ENCODE results near the gene HPS4. TPM values are rescaled to one million over a fixed set of nuclear protein-coding genes. Genes with fewer than 3 reads are reported as not detected.

The HPS4 gene
- total RNA-seq, 1 experiment from 2014 or later, result 48.1 TPM

DNA sequence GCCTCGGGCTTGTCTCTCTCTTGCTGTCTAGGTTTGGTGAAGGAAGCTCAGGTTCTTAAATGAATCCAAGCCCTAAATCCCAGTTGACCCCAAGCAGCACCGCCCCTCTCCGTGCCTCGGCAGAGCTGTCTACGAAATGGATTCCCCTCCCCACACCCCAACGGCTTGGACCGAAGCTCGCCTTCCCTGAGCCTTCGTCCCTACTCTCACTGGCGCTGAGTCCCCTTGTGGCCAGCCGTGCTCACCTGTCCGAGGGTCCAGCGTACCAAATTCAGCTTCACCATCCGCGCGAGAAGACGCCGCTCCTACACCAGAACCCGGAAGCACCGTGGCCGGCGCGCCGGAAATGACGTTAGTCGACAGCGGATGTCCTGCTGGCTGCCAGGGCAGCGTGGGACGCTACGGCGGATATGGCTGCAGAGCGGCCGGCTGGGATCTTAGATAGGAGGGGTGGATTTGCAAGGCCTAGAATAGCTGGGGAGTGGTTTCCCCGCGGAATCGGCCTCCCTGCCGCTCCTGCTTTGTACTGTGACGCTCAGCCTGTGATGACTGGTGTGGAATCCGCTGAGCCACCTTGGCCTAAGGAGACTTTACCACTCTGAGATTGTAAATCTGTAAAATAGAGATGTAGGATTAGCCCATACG is 28.7 kb upstream of the HPS4 start, which contains the start of gene TFIP11 (continued):
- TF ChIP-seq ZNF281 (CRISPR knock-in tag; IDR thresholded peaks at IDR 0.05) (no peak), ZNF423 (CRISPR knock-in tag; IDR thresholded peaks at IDR 0.05) (no peak), SOX15 (CRISPR knock-in tag; IDR thresholded peaks at IDR 0.05) (no peak), NFATC4 (CRISPR knock-in tag; IDR thresholded peaks at IDR 0.05) (no peak), GABPB1 (CRISPR knock-in tag; IDR thresholded peaks at IDR 0.05) (peak; percentile 91), ESRRA (CRISPR knock-in tag; IDR thresholded peaks at IDR 0.05; ENCODE audit: borderline replicate concordance) (no peak), KAT7 (CRISPR knock-in tag; IDR thresholded peaks at IDR 0.05; ENCODE audit: borderline replicate concordance) (peak; percentile 83; the same call in 1 of the 2 replicates), FOXP4 (CRISPR knock-in tag; IDR thresholded peaks at IDR 0.05) (0 out of 2 replicates have a peak, but pooled peaks have one; percentile 34), FOXP1 (CRISPR knock-in tag; IDR thresholded peaks at IDR 0.05; ENCODE audit: borderline replicate concordance) (peak; percentile 88; the same call in 1 of the 2 replicates), ATF2 (CRISPR knock-in tag; IDR thresholded peaks at IDR 0.05; ENCODE audit: borderline replicate concordance, low read depth) (no peak), FOXK1 (CRISPR knock-in tag; IDR thresholded peaks at IDR 0.05) (peak; percentile 98), OVOL2 (CRISPR knock-in tag; IDR thresholded peaks at IDR 0.05; ENCODE audit: borderline replicate concordance) (no peak), ZNF317 (CRISPR knock-in tag; IDR thresholded peaks at IDR 0.05; ENCODE audit: borderline replicate concordance, low read depth) (no peak), ZNF232 (CRISPR knock-in tag; IDR thresholded peaks at IDR 0.05) (no peak; the same call in 1 of the 2 replicates), ETV6 (CRISPR knock-in tag; IDR thresholded peaks at IDR 0.05) (peak; percentile 92), ZBTB21 (CRISPR knock-in tag; IDR thresholded peaks at IDR 0.05; ENCODE audit: borderline replicate concordance) (0 out of 2 replicates have a peak, but pooled peaks have one; percentile 34), ZNF219 (CRISPR knock-in tag; IDR thresholded peaks at IDR 0.05; ENCODE audit: borderline replicate concordance) (no peak)
- TF ChIP-seq, protein P1, sequence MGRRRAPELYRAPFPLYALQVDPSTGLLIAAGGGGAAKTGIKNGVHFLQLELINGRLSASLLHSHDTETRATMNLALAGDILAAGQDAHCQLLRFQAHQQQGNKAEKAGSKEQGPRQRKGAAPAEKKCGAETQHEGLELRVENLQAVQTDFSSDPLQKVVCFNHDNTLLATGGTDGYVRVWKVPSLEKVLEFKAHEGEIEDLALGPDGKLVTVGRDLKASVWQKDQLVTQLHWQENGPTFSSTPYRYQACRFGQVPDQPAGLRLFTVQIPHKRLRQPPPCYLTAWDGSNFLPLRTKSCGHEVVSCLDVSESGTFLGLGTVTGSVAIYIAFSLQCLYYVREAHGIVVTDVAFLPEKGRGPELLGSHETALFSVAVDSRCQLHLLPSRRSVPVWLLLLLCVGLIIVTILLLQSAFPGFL (CRISPR knock-in tag; IDR thresholded peaks at IDR 0.05; ENCODE audit: borderline replicate concordance), result no peak
- TF ChIP-seq, protein P2, sequence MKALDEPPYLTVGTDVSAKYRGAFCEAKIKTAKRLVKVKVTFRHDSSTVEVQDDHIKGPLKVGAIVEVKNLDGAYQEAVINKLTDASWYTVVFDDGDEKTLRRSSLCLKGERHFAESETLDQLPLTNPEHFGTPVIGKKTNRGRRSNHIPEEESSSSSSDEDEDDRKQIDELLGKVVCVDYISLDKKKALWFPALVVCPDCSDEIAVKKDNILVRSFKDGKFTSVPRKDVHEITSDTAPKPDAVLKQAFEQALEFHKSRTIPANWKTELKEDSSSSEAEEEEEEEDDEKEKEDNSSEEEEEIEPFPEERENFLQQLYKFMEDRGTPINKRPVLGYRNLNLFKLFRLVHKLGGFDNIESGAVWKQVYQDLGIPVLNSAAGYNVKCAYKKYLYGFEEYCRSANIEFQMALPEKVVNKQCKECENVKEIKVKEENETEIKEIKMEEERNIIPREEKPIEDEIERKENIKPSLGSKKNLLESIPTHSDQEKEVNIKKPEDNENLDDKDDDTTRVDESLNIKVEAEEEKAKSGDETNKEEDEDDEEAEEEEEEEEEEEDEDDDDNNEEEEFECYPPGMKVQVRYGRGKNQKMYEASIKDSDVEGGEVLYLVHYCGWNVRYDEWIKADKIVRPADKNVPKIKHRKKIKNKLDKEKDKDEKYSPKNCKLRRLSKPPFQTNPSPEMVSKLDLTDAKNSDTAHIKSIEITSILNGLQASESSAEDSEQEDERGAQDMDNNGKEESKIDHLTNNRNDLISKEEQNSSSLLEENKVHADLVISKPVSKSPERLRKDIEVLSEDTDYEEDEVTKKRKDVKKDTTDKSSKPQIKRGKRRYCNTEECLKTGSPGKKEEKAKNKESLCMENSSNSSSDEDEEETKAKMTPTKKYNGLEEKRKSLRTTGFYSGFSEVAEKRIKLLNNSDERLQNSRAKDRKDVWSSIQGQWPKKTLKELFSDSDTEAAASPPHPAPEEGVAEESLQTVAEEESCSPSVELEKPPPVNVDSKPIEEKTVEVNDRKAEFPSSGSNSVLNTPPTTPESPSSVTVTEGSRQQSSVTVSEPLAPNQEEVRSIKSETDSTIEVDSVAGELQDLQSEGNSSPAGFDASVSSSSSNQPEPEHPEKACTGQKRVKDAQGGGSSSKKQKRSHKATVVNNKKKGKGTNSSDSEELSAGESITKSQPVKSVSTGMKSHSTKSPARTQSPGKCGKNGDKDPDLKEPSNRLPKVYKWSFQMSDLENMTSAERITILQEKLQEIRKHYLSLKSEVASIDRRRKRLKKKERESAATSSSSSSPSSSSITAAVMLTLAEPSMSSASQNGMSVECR (CRISPR knock-in tag; IDR thresholded peaks at IDR 0.05; ENCODE audit: borderline replicate concordance), result peak; percentile 92; the same call in 1 of the 2 replicates
- TF ChIP-seq, protein P3, sequence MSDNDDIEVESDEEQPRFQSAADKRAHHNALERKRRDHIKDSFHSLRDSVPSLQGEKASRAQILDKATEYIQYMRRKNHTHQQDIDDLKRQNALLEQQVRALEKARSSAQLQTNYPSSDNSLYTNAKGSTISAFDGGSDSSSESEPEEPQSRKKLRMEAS (CRISPR knock-in tag; IDR thresholded peaks at IDR 0.05), result peak; percentile 89
- TF ChIP-seq, protein P4, sequence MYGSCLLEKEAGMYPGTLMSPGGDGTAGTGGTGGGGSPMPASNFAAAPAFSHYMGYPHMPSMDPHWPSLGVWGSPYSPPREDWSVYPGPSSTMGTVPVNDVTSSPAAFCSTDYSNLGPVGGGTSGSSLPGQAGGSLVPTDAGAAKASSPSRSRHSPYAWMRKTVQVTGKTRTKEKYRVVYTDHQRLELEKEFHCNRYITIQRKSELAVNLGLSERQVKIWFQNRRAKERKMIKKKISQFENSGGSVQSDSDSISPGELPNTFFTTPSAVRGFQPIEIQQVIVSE (CRISPR knock-in tag; IDR thresholded peaks at IDR 0.05; ENCODE audit: borderline replicate concordance), result no peak

All from WTC11 (cell line).